GM12892 (cell line): ENCODE results near the gene STN1.

ENCODE experiments used
- POLR2A ChIP-seq: IDR thresholded peaks from 2 replicates; pipeline ENCODE4 v1.6.1; 2011; ENCODE audit warnings: low read depth, low read length, control low read depth
- POLR2AphosphoS5 ChIP-seq: IDR thresholded peaks from 2 replicates; pipeline ENCODE4 v1.6.1; 2011; ENCODE audit warnings: low read depth, low read length, control low read depth
- TAF1 ChIP-seq: IDR thresholded peaks from 2 replicates; pipeline ENCODE4 v1.6.1; 2011; ENCODE audit warnings: low read depth, mild to moderate bottlenecking, control low read depth, low read length, borderline replicate concordance

GRCh38 chr10:103836273-103836672 is 81.7 kb downstream of the STN1 start:
- TF ChIP-seq POLR2A (no peak), POLR2AphosphoS5 (no peak), TAF1 (no peak)
